ENCODE data around the gene DNAJC11.
"Not testable (repeated sequence)": the region's sequence is repeated elsewhere in the genome, so short reads cannot be mapped to it uniquely, and the experiment has no call there.

The DNAJC11 gene, protein sequence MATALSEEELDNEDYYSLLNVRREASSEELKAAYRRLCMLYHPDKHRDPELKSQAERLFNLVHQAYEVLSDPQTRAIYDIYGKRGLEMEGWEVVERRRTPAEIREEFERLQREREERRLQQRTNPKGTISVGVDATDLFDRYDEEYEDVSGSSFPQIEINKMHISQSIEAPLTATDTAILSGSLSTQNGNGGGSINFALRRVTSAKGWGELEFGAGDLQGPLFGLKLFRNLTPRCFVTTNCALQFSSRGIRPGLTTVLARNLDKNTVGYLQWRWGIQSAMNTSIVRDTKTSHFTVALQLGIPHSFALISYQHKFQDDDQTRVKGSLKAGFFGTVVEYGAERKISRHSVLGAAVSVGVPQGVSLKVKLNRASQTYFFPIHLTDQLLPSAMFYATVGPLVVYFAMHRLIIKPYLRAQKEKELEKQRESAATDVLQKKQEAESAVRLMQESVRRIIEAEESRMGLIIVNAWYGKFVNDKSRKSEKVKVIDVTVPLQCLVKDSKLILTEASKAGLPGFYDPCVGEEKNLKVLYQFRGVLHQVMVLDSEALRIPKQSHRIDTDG

DNA sequence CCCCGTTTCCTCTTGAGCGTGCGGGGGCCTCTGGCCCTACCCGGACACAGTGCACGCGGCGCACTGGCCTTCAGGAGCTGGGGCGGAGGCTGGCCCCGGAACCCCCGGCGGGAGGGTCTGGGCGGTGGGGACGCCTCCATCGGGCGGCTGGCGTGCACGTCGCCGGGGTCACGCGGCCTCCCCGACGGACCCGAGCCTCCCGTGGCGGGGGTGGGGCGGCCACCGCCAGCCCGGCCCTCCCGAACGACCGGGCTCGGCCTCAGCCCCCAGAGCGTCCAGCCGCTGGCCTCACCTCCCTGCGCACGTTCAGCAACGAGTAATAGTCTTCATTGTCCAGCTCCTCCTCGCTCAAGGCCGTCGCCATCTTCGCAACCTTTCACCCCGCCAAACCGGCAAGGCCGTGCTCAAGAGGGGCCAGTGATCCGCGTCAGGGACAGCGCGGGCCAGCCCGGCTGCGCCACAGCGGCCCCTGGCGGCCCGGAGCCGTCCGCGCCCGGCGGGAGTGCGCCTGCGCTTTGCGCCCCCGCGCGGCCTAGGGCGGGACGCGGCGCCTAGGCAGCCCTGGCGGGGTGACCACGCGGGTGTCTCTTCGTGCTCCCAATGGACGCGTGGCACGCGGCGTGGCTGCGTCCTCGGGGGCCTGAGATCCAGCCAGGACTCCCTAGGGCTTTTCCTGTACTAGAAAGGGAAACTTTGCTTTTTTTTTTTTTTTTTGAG lies at the start of gene DNAJC11:
Gene DNAJC11, minus strand, starts transcription at position 380 of the 717 bp plus-strand sequence. Its CDS starts 16 bp downstream, at position 364.
- peak; percentile 93 for DNase-seq

DNA sequence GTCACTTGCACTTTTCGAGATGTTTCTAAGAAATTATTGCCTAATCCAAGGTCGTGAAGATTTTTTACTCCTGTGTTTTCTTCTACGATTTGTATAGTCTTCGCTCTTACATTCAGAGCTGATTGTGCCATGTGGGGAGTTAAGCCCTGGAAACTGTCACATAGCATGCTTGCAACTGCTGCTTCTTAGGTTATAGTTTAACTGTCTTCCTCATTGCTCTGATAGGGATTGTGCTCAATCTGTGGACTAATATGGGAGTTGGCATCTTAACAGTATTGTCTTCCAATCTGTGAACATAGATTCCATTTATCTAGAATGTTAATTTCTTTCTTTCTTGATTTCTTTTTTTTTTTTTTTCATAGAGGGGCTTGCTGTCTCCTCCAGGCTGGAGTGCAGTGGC lies 48.9 kb upstream of the DNAJC11 start:
- no peak for DNase-seq

DNA sequence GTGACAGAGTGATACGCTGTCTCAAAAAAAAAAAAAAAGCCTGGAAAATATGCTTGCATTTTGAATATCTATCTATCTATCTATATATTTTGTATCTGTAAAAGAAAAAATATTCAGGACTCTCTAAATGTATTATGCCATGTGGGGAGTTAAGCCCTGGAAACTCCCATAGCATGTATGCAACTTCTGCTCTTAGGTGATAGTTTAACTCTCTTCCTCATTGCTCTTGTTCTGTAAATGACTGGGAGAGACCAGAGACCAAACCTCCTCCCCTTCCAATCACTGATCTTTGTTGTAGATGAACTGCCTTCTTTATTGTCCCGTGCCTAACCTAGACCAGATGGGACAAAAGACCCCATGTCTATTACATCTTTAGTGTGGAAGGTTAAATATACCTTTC lies 46.1 kb upstream of the DNAJC11 start:
- no peak for DNase-seq

- DNase-seq, result no peak
Observed at GRCh38 chr1:6745073-6745472, 43.5 kb upstream of the DNAJC11 start.

DNA sequence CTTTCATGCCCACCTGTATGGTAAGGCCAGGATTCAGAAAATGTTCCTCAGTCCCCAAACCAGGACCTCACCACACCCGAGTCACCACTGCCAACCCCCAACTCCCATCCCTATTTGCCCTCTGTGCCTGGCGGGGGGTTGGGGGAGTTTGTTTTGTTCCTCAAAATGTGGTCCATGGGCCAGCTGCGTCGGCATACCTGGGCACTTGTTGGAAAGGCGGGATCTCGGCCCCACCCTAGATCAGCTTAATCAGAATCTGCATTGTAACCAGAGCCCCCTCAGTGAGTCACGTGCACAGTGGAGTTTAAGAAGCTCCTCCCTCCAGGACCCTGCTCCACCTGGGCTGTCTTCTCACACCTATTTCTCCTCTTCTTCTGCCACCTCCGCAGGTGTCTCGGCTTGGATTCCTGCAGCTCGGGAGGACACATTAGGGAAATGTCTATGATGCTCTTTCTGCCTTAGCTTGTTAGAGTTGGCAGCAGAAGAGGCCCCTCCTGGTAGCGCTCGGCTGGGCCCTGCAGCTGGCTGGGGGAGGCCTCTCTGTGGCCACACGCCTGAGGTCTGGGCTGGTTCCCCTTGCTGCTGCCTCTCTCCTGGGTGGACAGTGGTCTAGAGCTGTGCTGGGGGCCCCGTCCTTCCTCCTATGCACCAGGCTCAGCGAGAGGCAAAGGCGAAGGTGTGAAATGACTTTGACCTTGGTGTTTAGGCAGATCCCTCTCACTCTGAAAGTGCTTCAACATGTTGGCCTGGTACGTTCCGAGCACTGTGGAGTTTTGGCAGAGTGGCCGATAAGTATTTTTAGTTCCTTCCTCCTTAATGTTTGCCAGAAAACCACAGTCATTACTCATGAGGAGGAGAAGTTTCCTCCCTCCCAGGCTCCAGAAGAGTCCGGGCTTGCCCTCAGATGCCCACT lies 41.8 kb upstream of the DNAJC11 start:
- DNase-seq, result no peak

DNA sequence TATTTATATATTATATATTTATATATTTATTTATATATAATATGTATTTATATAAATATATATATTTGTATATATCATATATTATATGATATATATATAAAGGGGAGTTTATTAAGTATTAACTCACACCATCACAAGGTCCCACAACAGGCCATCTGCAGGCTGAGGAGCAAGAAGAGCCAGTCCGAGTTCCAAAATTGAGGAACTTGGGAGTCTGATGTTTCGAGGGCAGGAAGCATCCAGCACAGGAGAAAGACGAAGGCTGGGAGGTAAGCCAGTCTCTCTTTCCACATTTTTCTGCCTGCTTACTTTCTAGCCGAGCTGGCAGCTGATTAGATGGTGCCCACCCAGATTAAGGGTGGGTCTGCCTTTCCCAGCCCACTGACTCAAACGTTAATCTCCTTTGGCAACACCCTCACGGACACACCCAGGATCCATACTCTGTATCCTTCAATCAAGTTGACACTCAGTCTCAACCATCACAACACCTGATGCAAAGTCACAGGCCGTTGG lies 41.1 kb upstream of the DNAJC11 start:
- not testable (repeated sequence) for DNase-seq

- no peak for DNase-seq
Observed at GRCh38 chr1:6738987-6739676, 37.5 kb upstream of the DNAJC11 start.

DNA sequence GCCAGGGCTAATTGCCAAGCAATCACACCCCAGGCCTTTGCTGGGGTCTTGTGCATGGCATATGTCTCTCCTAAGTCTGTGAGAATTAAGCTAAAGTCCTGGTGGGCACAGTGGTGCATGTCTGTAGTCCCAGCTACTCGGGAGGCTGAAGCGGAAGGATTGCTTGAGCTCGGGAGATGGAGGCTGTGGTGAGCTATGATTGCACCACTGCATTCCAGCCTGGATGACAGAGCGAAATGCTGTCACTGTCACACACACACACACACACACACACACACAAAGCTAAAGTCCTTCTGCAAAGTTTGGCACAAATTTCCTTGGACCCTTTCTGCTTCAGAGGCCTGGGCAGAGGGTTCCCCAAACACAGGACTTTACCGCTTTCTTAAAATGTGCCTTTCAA lies 31.3 kb upstream of the DNAJC11 start:
- DNase-seq, result no peak

GRCh38 chr1:6731905-6732304 lies 30.3 kb upstream of the DNAJC11 start:
- DNase-seq, result no peak

DNA sequence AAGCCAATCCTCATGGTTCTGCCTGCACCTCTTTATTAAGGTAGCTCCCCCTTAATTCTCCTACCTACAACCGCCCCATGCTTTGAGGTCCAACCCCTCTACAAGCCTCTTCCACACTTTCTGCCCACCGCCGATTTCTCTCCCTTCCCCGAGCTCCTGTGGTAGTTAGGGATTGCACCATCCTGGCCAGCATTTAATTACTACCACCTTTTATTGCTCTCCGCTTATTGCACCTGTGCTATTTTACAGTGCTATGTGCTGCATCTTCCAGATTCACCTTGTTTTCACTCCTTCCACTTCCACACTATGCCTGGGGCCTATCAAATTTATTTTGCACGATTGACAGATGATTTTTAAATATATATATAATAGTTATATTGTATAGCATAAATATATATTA lies 29.3 kb upstream of the DNAJC11 start:
- DNase-seq, result no peak

DNA sequence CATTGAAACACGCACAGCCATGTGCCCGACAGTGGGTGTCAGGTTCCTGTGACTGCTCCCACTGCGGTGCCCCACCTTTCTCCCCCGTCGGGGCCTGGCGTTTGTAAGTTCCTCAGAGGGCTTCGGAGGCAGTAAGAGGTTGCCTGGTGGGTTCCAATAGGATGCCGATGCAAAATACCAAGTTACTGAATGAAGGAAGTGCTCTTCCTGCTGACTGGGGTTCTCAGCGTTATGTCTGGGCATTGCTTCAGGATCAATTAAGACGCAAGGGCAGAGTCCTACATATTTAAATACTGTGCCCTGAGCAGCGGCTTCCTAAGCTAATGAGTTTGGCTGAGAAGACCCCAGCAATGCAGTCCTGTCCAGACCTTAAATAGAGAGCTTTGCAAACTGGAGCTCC lies 28.9 kb upstream of the DNAJC11 start:
- no peak for DNase-seq

GRCh38 chr1:6727535-6727934 lies 25.9 kb upstream of the DNAJC11 start:
- peak; percentile 62 for DNase-seq

DNA sequence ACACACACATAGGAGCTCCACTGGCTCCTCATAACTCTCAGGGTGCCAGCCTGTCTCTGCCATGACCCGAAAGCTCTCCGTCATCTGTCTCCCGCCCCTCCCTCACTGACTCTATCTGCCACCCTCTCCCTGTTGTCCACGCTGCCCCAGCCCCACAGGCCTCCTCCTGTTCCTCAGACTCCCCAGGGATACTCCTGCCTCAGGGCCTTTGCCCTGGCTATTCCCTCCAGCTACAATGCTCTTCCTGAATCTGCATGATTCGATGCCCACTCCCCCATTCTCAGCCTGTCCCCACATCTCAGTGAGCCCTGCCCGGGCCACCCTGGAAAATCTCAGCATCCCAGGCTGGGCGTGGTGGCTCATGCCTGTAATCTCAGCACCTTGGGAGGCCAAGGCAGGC lies 24.6 kb upstream of the DNAJC11 start:
- DNase-seq, result no peak

GRCh38 chr1:6724517-6725141 lies 23.0 kb upstream of the DNAJC11 start:
- DNase-seq, result no peak

GRCh38 chr1:6723621-6724428 lies 22.2 kb upstream of the DNAJC11 start:
- no peak for DNase-seq

DNA sequence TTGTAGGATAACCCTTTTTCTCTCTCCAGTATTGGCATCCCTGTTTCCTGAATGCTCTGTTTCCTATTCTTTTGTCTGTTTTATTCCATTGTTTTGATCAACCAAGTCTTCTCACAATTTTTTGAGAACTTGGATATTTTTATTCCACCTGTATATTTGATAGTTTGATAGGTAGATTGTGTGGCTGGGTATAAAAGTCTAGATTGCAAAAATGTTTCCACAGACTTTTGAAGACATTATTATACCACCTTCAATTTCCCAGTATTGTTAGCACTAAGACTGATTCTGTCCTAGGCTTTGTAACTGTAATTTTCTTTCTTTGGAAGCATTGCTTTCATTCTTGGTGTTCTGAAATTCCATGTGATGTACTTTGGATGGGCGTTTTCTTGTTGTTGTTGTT lies 9.6 kb upstream of the DNAJC11 start:
- no peak for DNase-seq

DNA sequence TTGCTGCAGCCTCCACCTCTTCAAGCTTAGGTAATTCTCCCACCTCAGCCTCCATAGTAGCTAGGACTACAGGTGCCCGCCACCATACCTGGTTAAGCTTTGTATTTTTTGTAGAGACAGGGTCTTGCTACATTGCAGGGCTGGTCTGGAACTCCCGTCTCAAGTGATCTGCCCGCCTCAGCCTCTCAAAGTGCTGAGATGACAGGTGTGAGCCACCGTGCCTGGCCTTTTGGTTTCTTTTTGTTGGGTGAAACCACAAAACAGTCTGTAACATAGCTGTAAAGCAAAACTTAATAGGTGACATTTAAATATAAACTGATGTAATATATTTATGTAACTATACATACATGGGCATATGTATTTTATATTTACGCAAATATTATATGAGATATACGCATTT lies 3.1 kb upstream of the DNAJC11 start:
- DNase-seq, result no peak

GRCh38 chr1:6703016-6703415 lies 1.4 kb upstream of the DNAJC11 start:
- DNase-seq, result no peak

DNA sequence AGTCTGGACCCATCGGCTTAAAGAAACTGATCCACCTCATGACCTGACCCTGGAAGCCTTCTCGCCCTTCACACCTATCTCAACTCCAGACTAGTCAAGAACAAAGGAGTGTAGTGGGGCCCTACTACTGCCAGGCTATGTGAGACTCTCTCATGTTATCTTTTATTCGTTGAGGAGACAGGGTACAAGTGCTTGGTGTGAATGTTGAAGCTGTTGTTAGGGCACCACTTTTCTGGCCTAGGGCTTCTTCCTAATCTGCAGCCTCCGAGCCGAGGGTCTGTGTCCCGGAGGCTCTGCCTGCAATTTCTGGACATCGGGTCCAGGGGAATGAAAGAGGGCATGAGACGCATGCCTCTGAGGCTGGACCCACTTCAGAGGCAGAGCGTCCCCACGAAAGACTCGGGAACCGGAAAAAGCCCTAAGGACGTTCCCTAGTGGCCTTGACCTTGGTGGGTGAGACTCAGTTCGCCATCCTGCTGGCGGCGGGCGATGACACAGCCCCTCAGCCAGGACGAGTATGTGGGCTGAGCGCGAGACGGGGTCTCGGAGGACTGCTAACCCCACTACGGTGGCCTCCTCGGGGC lies 671 bp downstream of the DNAJC11 start:
- no peak for DNase-seq

GRCh38 chr1:6699915-6700314 lies 1.7 kb downstream of the DNAJC11 start:
- not testable (repeated sequence) for DNase-seq

Measured in CD4-positive, alpha-beta T cell treated with Interleukin-10 for 1 hour (primary cell).